Urothelium cell line (cell line): ENCODE measurements around the gene GNAI2.
"Not testable (repeated sequence)": the region's sequence is repeated elsewhere in the genome, so short reads cannot be mapped to it uniquely, and the experiment has no call there.

Source experiments
- DNase-seq: peaks from one replicate; pipeline ENCODE4 v3.0.0; 2011; ENCODE audit warnings: low spot score, mixed read lengths
- FAIRE-seq: peaks from 2 replicates; lab custom pipeline; 2011; peaks lifted over from hg19 to GRCh38; lab: Jason Lieb, UNC

The GNAI2 gene

GRCh38 chr3:50203809-50204803 lies 31.9 kb upstream of the GNAI2 start:
- FAIRE-seq, result no peak
- DNase-seq, result no peak

- FAIRE-seq, result no peak
These were observed 31.1 kb upstream of the GNAI2 start, which contains the start of gene SLC38A3 for GRCh38 chr3:50204804-50205412. TSS of gene SLC38A3 (plus strand) at chr3:50205271. CDS start at chr3:50214200, 8,929 bp downstream.

GRCh38 chr3:50205413-50206276 lies 30.4 kb upstream of the GNAI2 start:
- FAIRE-seq (no peak), DNase-seq (no peak)

More at GRCh38 chr3:50204804-50205412, 31.1 kb upstream of the GNAI2 start, which contains the start of gene SLC38A3:
- DNase-seq, result peak; percentile 62

GRCh38 chr3:50207359-50208042 lies 28.5 kb upstream of the GNAI2 start:
- no peak for FAIRE-seq
- no peak for DNase-seq

GRCh38 chr3:50208677-50209344 lies 27.2 kb upstream of the GNAI2 start:
- FAIRE-seq (no peak), DNase-seq (no peak)

- FAIRE-seq, result no peak
- no peak for DNase-seq
These were observed 25.9 kb upstream of the GNAI2 start for GRCh38 chr3:50210176-50210509.

- FAIRE-seq, result no peak
- no peak for DNase-seq
These were observed 25.3 kb upstream of the GNAI2 start for GRCh38 chr3:50210510-50211367.

- FAIRE-seq, result not testable (repeated sequence)
These were observed 24.7 kb upstream of the GNAI2 start for GRCh38 chr3:50211368-50211717.

GRCh38 chr3:50211930-50212329 lies 24.1 kb upstream of the GNAI2 start:
- FAIRE-seq (no peak), DNase-seq (no peak)

More at GRCh38 chr3:50211368-50211717, 24.7 kb upstream of the GNAI2 start:
- not testable (repeated sequence) for DNase-seq

GRCh38 chr3:50212502-50212901 lies 23.5 kb upstream of the GNAI2 start:
- no peak for DNase-seq
- FAIRE-seq, result no peak

GRCh38 chr3:50212971-50213370 lies 23.0 kb upstream of the GNAI2 start:
- FAIRE-seq, result no peak
- DNase-seq, result no peak

GRCh38 chr3:50213373-50213772 lies 22.6 kb upstream of the GNAI2 start:
- DNase-seq, result no peak
- FAIRE-seq, result no peak

GRCh38 chr3:50214824-50215223 lies 21.2 kb upstream of the GNAI2 start:
- no peak for DNase-seq
- no peak for FAIRE-seq

GRCh38 chr3:50215529-50215928 lies 20.5 kb upstream of the GNAI2 start:
- DNase-seq, result no peak
- FAIRE-seq, result no peak

GRCh38 chr3:50217681-50218080 lies 18.3 kb upstream of the GNAI2 start:
- DNase-seq (no peak), FAIRE-seq (peak; percentile 68)

- DNase-seq (no peak), FAIRE-seq (no peak)
These were observed 17.6 kb upstream of the GNAI2 start for GRCh38 chr3:50218448-50218847.

- FAIRE-seq, result no peak
- no peak for DNase-seq
These were observed 16.7 kb upstream of the GNAI2 start for GRCh38 chr3:50219285-50219684.

GRCh38 chr3:50220109-50220508 lies 15.9 kb upstream of the GNAI2 start:
- no peak for DNase-seq
- FAIRE-seq, result no peak

GRCh38 chr3:50221051-50221410 lies 15.0 kb upstream of the GNAI2 start:
- FAIRE-seq, result no peak
- DNase-seq, result no peak
